ENCODE results near the gene LBHD2. TPM values are rescaled to one million over a fixed set of nuclear protein-coding genes. Genes with fewer than 3 reads are reported as not detected.

Gene LBHD2
- total and polyA plus RNA-seq, 2 experiments from 2014 or later, result not detected

GRCh38 chr14:103099733-103100280, 15.8 kb downstream of the LBHD2 start (continued):
- TF ChIP-seq ZNF462 (CRISPR knock-in tag; IDR thresholded peaks at IDR 0.05) (no peak), ZNF114 (CRISPR knock-in tag; IDR thresholded peaks at IDR 0.05) (no peak), NANOG (IDR thresholded peaks at IDR 0.05; ENCODE audit: borderline replicate concordance) (no peak), EZH2phosphoT487 (IDR thresholded peaks at IDR 0.05; ENCODE audit: unreplicated experiment) (no peak), ETS1 (IDR thresholded peaks at IDR 0.05) (no peak), CREB1 (CRISPR knock-in tag; IDR thresholded peaks at IDR 0.05; ENCODE audit: low read depth) (no peak), STAT1 (IDR thresholded peaks at IDR 0.05; ENCODE audit: unreplicated experiment) (no peak), POLR2AphosphoS5 (IDR thresholded peaks at IDR 0.05; ENCODE audit: low read depth) (no peak)
- TF ChIP-seq, protein P1, sequence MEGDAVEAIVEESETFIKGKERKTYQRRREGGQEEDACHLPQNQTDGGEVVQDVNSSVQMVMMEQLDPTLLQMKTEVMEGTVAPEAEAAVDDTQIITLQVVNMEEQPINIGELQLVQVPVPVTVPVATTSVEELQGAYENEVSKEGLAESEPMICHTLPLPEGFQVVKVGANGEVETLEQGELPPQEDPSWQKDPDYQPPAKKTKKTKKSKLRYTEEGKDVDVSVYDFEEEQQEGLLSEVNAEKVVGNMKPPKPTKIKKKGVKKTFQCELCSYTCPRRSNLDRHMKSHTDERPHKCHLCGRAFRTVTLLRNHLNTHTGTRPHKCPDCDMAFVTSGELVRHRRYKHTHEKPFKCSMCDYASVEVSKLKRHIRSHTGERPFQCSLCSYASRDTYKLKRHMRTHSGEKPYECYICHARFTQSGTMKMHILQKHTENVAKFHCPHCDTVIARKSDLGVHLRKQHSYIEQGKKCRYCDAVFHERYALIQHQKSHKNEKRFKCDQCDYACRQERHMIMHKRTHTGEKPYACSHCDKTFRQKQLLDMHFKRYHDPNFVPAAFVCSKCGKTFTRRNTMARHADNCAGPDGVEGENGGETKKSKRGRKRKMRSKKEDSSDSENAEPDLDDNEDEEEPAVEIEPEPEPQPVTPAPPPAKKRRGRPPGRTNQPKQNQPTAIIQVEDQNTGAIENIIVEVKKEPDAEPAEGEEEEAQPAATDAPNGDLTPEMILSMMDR (conservative IDR thresholded peaks at IDR 0.05; ENCODE audit: low read depth in 2 of 2), result no peak

Measured in GM23338 (cell line).